GM12878 (cell line): ENCODE measurements around the gene ATP2B1. TPM values are rescaled to one million over a fixed set of nuclear protein-coding genes. Genes with fewer than 3 reads are reported as not detected.

Experiments used
- BCL11A ChIP-seq: IDR thresholded peaks from 2 replicates; pipeline ENCODE4 v1.6.1; 2011; ENCODE audit warnings: low read depth, low read length
- MEF2A ChIP-seq: IDR thresholded peaks from 2 replicates; pipeline ENCODE4 v1.6.1; 2011; ENCODE audit warnings: low read depth, mild to moderate bottlenecking, low read length, moderate library complexity; ENCODE audit not compliant: insufficient read depth
- MXI1 ChIP-seq: fragments of 150-350 bp; IDR thresholded peaks from 2 replicates; pipeline ENCODE4 v1.6.1; 2011; ENCODE audit warnings: low read depth, mild to moderate bottlenecking, inconsistent platforms, low read length, improper control_type of control experiment
- NRF1 ChIP-seq: conservative IDR thresholded peaks from 2 replicates; pipeline ENCODE4 v1.6.1; 2011; ENCODE audit warnings: mild to moderate bottlenecking, low read depth, low read length, improper control_type of control experiment
- RUNX3 ChIP-seq: IDR thresholded peaks from 2 replicates; pipeline ENCODE4 v1.6.1; 2012; ENCODE audit warnings: low read length, inconsistent platforms
- polyA plus RNA-seq, 11 experiments: library from polyadenylated mRNA; depleted of rRNA in 4 of 11; unstranded in 6 of 11; stranded (reverse) in 5 of 11; fragments of >200 nt; fragmentation: Nextera tagmentation in 4 of 11; fragmentation: Illumina TruSeq in 1 of 11; extraction: Ambion mirVana in 4 of 11; extraction: Trizol in 1 of 11; gene quantifications; 1 replicate in 1 of 11; 2 replicates in 10 of 11; pipeline versions ENCODE4 v1.2.1 to v1.2.3, GENCODE V29; 2011 to 2016; ENCODE audit warnings: inconsistent platforms in 2 of 11, missing spikeins in 2 of 11, low read depth in 1 of 11
- total RNA-seq, 4 experiments: library from RNA; depleted of rRNA in 3 of 4; stranded (reverse); fragments of >200 nt in 3 of 4; fragmentation: Illumina TruSeq in 1 of 4; extraction: Trizol in 1 of 4; gene quantifications; 2 replicates each; pipeline versions ENCODE4 v1.2.1 to v1.2.3, GENCODE V29; 2013 to 2021
- TF ChIP-seq, protein P1 (sequence below): IDR thresholded peaks from 2 replicates; pipeline ENCODE4 v1.6.1; 2011; ENCODE audit warnings: borderline replicate concordance, low read depth, mild to moderate bottlenecking, moderate library complexity, low read length; ENCODE audit not compliant: insufficient read depth, poor library complexity, severe bottlenecking
- TF ChIP-seq, protein P2 (sequence below): fragments of 150-350 bp; IDR thresholded peaks from 2 replicates; pipeline ENCODE4 v1.6.1; 2014; ENCODE audit warnings: mild to moderate bottlenecking, low read depth, low read length
- TF ChIP-seq, protein P3 (sequence below): IDR thresholded peaks from 2 replicates; pipeline ENCODE4 v1.6.1; 2012; ENCODE audit warnings: improper control_type of control experiment, low read depth, low read length; ENCODE audit not compliant: insufficient replicate concordance
- TF ChIP-seq, protein P4 (sequence below): fragments of 450-650 bp; IDR thresholded peaks from 2 replicates; pipeline ENCODE4 v1.6.1; 2017; ENCODE audit warnings: low read depth, mild to moderate bottlenecking, moderate library complexity

The ATP2B1 gene
- total and polyA plus RNA-seq, 10 of the 15 experiments (the other 5 are each of a cell fraction or from before 2014, with no cell fraction given) = 15.9 to 67.8 (median 48.5) TPM

DNA sequence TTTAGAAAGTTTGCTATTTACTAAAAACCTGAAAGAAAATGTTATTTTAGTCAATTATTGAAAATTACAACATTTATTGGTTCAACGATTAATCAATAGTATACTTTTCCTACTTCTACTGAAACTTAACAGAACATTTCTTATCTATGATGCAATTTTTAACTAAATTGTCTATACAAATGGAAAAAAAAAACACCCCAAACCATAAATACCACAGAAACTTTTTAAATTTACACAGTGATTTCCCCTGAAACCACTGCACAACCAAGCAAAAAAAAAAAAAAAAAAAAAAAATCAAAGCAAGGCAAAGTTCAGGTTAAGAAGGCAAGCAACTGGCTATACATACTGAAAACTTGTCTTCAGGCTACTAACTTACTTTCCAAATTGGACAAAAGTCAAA lies 110.9 kb downstream of the ATP2B1 start (continued):
- TF ChIP-seq, protein P1, sequence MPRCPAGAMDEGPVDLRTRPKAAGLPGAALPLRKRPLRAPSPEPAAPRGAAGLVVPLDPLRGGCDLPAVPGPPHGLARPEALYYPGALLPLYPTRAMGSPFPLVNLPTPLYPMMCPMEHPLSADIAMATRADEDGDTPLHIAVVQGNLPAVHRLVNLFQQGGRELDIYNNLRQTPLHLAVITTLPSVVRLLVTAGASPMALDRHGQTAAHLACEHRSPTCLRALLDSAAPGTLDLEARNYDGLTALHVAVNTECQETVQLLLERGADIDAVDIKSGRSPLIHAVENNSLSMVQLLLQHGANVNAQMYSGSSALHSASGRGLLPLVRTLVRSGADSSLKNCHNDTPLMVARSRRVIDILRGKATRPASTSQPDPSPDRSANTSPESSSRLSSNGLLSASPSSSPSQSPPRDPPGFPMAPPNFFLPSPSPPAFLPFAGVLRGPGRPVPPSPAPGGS = peak; percentile 21
- TF ChIP-seq, protein P2, sequence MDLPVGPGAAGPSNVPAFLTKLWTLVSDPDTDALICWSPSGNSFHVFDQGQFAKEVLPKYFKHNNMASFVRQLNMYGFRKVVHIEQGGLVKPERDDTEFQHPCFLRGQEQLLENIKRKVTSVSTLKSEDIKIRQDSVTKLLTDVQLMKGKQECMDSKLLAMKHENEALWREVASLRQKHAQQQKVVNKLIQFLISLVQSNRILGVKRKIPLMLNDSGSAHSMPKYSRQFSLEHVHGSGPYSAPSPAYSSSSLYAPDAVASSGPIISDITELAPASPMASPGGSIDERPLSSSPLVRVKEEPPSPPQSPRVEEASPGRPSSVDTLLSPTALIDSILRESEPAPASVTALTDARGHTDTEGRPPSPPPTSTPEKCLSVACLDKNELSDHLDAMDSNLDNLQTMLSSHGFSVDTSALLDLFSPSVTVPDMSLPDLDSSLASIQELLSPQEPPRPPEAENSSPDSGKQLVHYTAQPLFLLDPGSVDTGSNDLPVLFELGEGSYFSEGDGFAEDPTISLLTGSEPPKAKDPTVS = no peak
- no peak for TF ChIP-seq NRF1
- peak; percentile 19; the same call in 1 of the 2 replicates for TF ChIP-seq MXI1
- TF ChIP-seq, protein P3, sequence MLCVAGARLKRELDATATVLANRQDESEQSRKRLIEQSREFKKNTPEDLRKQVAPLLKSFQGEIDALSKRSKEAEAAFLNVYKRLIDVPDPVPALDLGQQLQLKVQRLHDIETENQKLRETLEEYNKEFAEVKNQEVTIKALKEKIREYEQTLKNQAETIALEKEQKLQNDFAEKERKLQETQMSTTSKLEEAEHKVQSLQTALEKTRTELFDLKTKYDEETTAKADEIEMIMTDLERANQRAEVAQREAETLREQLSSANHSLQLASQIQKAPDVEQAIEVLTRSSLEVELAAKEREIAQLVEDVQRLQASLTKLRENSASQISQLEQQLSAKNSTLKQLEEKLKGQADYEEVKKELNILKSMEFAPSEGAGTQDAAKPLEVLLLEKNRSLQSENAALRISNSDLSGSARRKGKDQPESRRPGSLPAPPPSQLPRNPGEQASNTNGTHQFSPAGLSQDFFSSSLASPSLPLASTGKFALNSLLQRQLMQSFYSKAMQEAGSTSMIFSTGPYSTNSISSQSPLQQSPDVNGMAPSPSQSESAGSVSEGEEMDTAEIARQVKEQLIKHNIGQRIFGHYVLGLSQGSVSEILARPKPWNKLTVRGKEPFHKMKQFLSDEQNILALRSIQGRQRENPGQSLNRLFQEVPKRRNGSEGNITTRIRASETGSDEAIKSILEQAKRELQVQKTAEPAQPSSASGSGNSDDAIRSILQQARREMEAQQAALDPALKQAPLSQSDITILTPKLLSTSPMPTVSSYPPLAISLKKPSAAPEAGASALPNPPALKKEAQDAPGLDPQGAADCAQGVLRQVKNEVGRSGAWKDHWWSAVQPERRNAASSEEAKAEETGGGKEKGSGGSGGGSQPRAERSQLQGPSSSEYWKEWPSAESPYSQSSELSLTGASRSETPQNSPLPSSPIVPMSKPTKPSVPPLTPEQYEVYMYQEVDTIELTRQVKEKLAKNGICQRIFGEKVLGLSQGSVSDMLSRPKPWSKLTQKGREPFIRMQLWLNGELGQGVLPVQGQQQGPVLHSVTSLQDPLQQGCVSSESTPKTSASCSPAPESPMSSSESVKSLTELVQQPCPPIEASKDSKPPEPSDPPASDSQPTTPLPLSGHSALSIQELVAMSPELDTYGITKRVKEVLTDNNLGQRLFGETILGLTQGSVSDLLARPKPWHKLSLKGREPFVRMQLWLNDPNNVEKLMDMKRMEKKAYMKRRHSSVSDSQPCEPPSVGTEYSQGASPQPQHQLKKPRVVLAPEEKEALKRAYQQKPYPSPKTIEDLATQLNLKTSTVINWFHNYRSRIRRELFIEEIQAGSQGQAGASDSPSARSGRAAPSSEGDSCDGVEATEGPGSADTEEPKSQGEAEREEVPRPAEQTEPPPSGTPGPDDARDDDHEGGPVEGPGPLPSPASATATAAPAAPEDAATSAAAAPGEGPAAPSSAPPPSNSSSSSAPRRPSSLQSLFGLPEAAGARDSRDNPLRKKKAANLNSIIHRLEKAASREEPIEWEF = peak; percentile 91
- TF ChIP-seq RUNX3 = peak; percentile 97
- TF ChIP-seq, protein P4, sequence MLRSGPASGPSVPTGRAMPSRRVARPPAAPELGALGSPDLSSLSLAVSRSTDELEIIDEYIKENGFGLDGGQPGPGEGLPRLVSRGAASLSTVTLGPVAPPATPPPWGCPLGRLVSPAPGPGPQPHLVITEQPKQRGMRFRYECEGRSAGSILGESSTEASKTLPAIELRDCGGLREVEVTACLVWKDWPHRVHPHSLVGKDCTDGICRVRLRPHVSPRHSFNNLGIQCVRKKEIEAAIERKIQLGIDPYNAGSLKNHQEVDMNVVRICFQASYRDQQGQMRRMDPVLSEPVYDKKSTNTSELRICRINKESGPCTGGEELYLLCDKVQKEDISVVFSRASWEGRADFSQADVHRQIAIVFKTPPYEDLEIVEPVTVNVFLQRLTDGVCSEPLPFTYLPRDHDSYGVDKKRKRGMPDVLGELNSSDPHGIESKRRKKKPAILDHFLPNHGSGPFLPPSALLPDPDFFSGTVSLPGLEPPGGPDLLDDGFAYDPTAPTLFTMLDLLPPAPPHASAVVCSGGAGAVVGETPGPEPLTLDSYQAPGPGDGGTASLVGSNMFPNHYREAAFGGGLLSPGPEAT = 0 out of 2 replicates have a peak, but pooled peaks have one; percentile 38
- TF ChIP-seq BCL11A = 0 out of 2 replicates have a peak, but pooled peaks have one; percentile 28
- peak; percentile 43; the same call in 1 of the 2 replicates for TF ChIP-seq MEF2A
